Measurements from ENCODE around the gene GGT5.

GGT5 gene

DNA sequence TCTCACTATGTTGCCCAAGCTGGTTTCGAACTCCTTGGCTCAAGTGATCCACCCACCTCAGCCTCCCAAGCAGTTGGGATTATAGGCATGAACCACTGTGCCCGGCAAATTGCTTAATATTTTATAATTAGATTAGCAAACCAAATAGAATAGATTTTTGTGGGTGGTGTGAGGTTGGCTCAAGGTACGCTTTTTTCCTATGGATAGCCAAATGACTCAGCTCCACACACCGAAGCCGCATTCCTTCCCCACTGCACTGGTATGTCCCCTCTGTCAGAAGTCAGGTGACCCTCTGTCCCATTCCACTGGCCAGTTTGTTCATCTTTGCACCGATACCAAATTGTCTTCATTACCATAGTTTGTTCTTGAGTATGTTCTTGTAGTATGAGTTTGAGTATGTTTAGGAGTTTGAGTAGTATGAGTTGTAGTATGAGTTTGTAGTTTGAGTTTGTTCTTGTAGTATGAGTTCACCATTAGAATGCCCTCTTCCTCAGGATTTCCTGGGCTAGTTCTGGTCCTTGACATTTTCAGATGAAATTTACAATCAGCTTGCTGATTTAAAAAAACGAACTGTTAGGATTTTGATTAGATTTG lies 44.2 kb downstream of the GGT5 start:
- Histone ChIP-seq H3K27ac (replicated peaks) (no peak overlapping the region), H3K27me3 (ENCODE audit: insufficient read depth, poor library complexity, severe bottlenecking) (no peaks in the 10 kb centered on the region), H3K4me3 (replicated peaks; ENCODE audit: insufficient read depth, low read length) (no peak overlapping the region)
- DNase-seq (ENCODE audit: low read depth in 1 of 2, low spot score in 1 of 2), result no peak
- TF ChIP-seq, protein P1, sequence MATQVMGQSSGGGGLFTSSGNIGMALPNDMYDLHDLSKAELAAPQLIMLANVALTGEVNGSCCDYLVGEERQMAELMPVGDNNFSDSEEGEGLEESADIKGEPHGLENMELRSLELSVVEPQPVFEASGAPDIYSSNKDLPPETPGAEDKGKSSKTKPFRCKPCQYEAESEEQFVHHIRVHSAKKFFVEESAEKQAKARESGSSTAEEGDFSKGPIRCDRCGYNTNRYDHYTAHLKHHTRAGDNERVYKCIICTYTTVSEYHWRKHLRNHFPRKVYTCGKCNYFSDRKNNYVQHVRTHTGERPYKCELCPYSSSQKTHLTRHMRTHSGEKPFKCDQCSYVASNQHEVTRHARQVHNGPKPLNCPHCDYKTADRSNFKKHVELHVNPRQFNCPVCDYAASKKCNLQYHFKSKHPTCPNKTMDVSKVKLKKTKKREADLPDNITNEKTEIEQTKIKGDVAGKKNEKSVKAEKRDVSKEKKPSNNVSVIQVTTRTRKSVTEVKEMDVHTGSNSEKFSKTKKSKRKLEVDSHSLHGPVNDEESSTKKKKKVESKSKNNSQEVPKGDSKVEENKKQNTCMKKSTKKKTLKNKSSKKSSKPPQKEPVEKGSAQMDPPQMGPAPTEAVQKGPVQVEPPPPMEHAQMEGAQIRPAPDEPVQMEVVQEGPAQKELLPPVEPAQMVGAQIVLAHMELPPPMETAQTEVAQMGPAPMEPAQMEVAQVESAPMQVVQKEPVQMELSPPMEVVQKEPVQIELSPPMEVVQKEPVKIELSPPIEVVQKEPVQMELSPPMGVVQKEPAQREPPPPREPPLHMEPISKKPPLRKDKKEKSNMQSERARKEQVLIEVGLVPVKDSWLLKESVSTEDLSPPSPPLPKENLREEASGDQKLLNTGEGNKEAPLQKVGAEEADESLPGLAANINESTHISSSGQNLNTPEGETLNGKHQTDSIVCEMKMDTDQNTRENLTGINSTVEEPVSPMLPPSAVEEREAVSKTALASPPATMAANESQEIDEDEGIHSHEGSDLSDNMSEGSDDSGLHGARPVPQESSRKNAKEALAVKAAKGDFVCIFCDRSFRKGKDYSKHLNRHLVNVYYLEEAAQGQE (IDR thresholded peaks at IDR 0.05; ENCODE audit: insufficient replicate concordance, low read depth), result no peak
- TF ChIP-seq, protein P2, sequence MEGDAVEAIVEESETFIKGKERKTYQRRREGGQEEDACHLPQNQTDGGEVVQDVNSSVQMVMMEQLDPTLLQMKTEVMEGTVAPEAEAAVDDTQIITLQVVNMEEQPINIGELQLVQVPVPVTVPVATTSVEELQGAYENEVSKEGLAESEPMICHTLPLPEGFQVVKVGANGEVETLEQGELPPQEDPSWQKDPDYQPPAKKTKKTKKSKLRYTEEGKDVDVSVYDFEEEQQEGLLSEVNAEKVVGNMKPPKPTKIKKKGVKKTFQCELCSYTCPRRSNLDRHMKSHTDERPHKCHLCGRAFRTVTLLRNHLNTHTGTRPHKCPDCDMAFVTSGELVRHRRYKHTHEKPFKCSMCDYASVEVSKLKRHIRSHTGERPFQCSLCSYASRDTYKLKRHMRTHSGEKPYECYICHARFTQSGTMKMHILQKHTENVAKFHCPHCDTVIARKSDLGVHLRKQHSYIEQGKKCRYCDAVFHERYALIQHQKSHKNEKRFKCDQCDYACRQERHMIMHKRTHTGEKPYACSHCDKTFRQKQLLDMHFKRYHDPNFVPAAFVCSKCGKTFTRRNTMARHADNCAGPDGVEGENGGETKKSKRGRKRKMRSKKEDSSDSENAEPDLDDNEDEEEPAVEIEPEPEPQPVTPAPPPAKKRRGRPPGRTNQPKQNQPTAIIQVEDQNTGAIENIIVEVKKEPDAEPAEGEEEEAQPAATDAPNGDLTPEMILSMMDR (IDR thresholded peaks at IDR 0.05; ENCODE audit: insufficient read depth, low read length), result no peak
- TF ChIP-seq POLR2AphosphoS5 (IDR thresholded peaks at IDR 0.05; ENCODE audit: low read depth) (no peak), SPI1 (IDR thresholded peaks at IDR 0.05; ENCODE audit: borderline replicate concordance, low read depth) (no peak), GABPA (IDR thresholded peaks at IDR 0.05; ENCODE audit: low read depth) (no peak)

DNA sequence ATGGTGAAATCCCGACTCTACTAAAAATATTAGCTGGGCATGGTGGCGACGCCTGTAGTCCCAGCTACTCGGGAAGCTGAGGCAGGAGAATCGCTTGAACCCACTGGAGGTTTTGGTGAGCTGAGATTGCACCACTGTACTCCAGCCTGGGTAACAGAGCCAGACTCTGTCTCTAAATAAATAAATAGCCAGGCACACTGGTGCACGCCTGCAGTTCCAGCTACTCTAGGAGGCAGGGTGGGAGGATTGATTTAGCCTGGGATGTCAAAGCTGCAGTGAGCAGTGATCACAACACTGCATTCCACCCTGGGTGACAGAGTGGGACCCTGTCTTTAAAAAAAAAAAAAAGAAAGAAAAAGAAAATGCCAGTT lies 46.2 kb downstream of the GGT5 start:
- Histone ChIP-seq H3K4me3 (replicated peaks; ENCODE audit: insufficient read depth, low read length) (no peak overlapping the region), H3K27me3 (ENCODE audit: insufficient read depth, poor library complexity, severe bottlenecking) (no peaks in the 10 kb centered on the region), H3K27ac (replicated peaks) (no peak overlapping the region)
- TF ChIP-seq, protein P1 (IDR thresholded peaks at IDR 0.05; ENCODE audit: insufficient replicate concordance, low read depth), result no peak
- no peak for TF ChIP-seq GABPA (IDR thresholded peaks at IDR 0.05; ENCODE audit: low read depth)
- no peak for TF ChIP-seq POLR2AphosphoS5 (IDR thresholded peaks at IDR 0.05; ENCODE audit: low read depth)
- TF ChIP-seq, protein P2 (IDR thresholded peaks at IDR 0.05; ENCODE audit: insufficient read depth, low read length), result no peak
- TF ChIP-seq SPI1 (IDR thresholded peaks at IDR 0.05; ENCODE audit: borderline replicate concordance, low read depth), result no peak
- no peak for DNase-seq (ENCODE audit: low read depth in 1 of 2, low spot score in 1 of 2)

DNA sequence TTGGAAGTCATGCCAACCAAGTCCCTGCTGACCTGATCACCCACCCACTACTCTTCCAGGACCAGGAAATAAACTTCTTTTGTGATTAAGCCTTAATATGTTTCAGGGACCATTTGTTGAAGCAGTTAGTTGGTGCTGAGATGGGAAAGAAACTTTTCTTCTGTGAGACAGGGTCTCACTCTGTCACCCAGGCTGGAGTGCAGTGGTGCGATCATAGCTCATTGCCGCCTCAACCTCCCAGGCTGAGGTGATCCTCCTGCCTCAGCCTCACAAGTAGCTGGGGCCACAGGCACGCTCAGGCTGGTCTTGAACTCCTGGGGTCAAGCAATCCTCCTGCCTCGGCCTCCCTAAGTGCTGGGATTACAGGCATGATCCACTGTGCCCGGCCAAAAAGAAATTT lies 53.0 kb downstream of the GGT5 start:
- TF ChIP-seq, protein P1 (IDR thresholded peaks at IDR 0.05; ENCODE audit: insufficient replicate concordance, low read depth), result no peak
- no peak for TF ChIP-seq POLR2AphosphoS5 (IDR thresholded peaks at IDR 0.05; ENCODE audit: low read depth)
- TF ChIP-seq, protein P2 (IDR thresholded peaks at IDR 0.05; ENCODE audit: insufficient read depth, low read length), result no peak
- Histone ChIP-seq H3K27me3 (ENCODE audit: insufficient read depth, poor library complexity, severe bottlenecking) (no peaks in the 10 kb centered on the region), H3K4me3 (replicated peaks; ENCODE audit: insufficient read depth, low read length) (no peak overlapping the region), H3K27ac (replicated peaks) (no peak overlapping the region)
- DNase-seq (ENCODE audit: low read depth in 1 of 2, low spot score in 1 of 2), result no peak

Data from HL-60 (cell line).